22Rv1 (cell line): ENCODE data around the gene IZUMO1.
A peak's percentile ranks its signal among the peaks of the same experiment; 100 is the strongest.

ENCODE experiments used
- H3K27ac ChIP-seq: fragments of 450-650 bp; 2 replicates; pipeline ENCODE4 v1.5.1; 2017
- CTCF ChIP-seq: fragments of 450-650 bp; IDR thresholded peaks from 2 replicates; pipeline ENCODE4 v1.5.1; 2017; ENCODE audit warnings: mild to moderate bottlenecking
- ZFX ChIP-seq: fragments of 450-650 bp; IDR thresholded peaks from 2 replicates; pipeline ENCODE4 v1.6.1; 2017; ENCODE audit warnings: antibody characterized with exemption, borderline replicate concordance

The IZUMO1 gene

GRCh38 chr19:48780631-48781391 lies 34.1 kb upstream of the IZUMO1 start:
- H3K27ac ChIP-seq = no peak overlapping the region
- TF ChIP-seq CTCF (no peak), ZFX (no peak)

GRCh38 chr19:48779636-48780035 lies 32.9 kb upstream of the IZUMO1 start:
- no peak for TF ChIP-seq CTCF
- TF ChIP-seq ZFX = no peak
- no peak overlapping the region for H3K27ac ChIP-seq

- no peak for TF ChIP-seq ZFX
These were observed 31.0 kb upstream of the IZUMO1 start for GRCh38 chr19:48777720-48778119.

GRCh38 chr19:48777139-48777538 lies 30.4 kb upstream of the IZUMO1 start:
- H3K27ac ChIP-seq = no peak overlapping the region
- TF ChIP-seq ZFX (no peak), CTCF (no peak)

More at GRCh38 chr19:48777720-48778119, 31.0 kb upstream of the IZUMO1 start:
- H3K27ac ChIP-seq = no peak overlapping the region

GRCh38 chr19:48772503-48772953 lies 25.8 kb upstream of the IZUMO1 start:
- TF ChIP-seq ZFX = no peak
- TF ChIP-seq CTCF = no peak
- 0 out of 2 replicates have a peak overlapping the region, but pooled peaks have one; percentile 12 for H3K27ac ChIP-seq

GRCh38 chr19:48770734-48771472 lies 24.2 kb upstream of the IZUMO1 start:
- no peak for TF ChIP-seq CTCF
- no peak for TF ChIP-seq ZFX
- H3K27ac ChIP-seq = no peak overlapping the region

- no peak for TF ChIP-seq CTCF
- no peak for TF ChIP-seq ZFX
- no peak overlapping the region for H3K27ac ChIP-seq
These were observed 23.6 kb upstream of the IZUMO1 start for GRCh38 chr19:48770266-48770665.
